ENCODE measurements around the gene RBM10.

DNA sequence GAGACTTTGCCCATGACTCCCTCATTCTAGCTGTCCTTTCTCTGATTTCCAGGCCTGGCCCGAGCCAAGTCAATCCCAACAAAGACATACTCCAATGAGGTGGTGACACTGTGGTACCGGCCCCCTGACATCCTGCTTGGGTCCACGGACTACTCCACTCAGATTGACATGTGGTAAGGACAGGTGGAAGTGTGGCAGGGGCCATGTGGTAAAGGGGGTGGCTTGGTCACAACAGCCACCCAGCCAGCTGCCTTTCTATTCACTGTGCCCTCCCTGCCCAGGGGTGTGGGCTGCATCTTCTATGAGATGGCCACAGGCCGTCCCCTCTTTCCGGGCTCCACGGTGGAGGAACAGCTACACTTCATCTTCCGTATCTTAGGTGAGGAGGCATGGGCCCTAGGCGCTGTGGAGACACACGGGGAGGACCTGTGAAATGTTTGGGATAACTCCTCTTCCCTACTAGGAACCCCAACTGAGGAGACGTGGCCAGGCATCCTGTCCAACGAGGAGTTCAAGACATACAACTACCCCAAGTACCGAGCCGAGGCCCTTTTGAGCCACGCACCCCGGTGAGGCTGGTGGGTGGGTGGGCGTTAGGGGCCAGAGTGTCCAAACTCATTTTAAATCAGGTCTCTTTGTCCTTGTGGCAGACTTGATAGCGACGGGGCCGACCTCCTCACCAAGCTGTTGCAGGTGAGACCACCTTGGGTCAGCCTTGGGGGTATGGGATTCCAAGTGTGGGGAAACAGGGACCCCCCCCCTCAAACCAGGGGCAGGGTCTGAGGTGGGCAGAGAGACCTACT, 81.7 kb downstream of the RBM10 start:
- TF ChIP-seq CTCF (IDR thresholded peaks at IDR 0.05): no peak
- TF ChIP-seq POLR2A (IDR thresholded peaks at IDR 0.05): no peak
